Measurements from ENCODE around the gene VWA5A.

DNA sequence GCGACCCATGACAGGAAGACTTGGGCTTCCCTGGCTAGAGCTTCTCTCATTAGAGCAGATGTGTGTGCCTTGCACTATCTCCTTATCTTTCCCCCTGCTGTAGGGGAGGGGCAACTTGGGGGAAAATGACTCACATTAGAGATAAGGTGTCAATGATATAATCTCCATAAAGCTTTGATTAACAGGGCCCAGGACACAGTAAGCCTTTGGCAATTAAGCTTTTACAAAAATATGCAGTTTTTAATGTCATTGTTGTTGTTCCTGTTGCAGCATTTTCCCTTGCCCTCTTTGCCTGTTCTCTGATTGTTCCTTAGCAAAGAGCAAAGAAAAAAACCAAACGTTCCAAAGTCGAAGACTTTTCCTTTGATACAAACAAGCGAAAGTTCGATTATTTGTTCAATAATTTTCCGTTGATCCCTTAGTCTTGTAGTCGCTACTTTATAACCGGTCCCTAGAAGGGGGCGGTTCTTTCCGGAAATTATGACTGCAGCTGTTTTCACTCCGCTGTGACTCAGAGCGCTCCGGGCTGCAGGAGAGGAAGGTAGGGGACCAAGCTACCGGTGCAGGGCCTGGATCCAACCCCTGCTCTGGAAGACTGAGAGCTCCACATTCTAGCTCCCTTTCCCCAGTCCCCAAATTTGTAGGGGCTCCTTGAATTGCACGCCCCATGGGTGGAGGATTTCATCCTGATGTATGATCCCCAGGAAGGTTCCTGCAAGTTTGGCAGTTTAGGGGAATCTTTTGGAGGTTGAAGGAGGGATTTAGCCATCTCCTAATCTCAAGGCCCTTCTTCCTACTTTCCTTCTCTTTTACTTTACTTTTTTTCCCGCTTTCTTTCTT lies at the start of gene VWA5A:
- TF ChIP-seq, protein P1, sequence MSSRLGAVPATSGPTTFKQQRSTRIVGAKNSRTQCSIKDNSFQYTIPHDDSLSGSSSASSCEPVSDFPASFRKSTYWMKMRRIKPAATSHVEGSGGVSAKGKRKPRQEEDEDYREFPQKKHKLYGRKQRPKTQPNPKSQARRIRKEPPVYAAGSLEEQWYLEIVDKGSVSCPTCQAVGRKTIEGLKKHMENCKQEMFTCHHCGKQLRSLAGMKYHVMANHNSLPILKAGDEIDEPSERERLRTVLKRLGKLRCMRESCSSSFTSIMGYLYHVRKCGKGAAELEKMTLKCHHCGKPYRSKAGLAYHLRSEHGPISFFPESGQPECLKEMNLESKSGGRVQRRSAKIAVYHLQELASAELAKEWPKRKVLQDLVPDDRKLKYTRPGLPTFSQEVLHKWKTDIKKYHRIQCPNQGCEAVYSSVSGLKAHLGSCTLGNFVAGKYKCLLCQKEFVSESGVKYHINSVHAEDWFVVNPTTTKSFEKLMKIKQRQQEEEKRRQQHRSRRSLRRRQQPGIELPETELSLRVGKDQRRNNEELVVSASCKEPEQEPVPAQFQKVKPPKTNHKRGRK (tag; IDR thresholded peaks at IDR 0.05) = peak; percentile 95
- TF ChIP-seq TCF3 (CRISPR knock-in tag; IDR thresholded peaks at IDR 0.05) = no peak
- TF ChIP-seq KLF13 (tag; IDR thresholded peaks at IDR 0.05; ENCODE audit: borderline replicate concordance, low read depth) = peak; percentile 91
- TF ChIP-seq, protein P2, sequence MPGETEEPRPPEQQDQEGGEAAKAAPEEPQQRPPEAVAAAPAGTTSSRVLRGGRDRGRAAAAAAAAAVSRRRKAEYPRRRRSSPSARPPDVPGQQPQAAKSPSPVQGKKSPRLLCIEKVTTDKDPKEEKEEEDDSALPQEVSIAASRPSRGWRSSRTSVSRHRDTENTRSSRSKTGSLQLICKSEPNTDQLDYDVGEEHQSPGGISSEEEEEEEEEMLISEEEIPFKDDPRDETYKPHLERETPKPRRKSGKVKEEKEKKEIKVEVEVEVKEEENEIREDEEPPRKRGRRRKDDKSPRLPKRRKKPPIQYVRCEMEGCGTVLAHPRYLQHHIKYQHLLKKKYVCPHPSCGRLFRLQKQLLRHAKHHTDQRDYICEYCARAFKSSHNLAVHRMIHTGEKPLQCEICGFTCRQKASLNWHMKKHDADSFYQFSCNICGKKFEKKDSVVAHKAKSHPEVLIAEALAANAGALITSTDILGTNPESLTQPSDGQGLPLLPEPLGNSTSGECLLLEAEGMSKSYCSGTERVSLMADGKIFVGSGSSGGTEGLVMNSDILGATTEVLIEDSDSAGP (CRISPR knock-in tag; IDR thresholded peaks at IDR 0.05) = no peak
- TF ChIP-seq CHD2 (IDR thresholded peaks at IDR 0.05; ENCODE audit: low read depth, low read length) = no peak
- no peak for TF ChIP-seq ZNF780A (CRISPR knock-in tag; IDR thresholded peaks at IDR 0.05)
- no peak for TF ChIP-seq XRCC5 (IDR thresholded peaks at IDR 0.05; ENCODE audit: low read depth, low read length)
- no peak for TF ChIP-seq MTF1 (CRISPR knock-in tag; IDR thresholded peaks at IDR 0.05; ENCODE audit: borderline replicate concordance)
- TF ChIP-seq CREM (IDR thresholded peaks at IDR 0.05; ENCODE audit: low read depth) = peak; percentile 35; the same call in 1 of the 2 replicates
- no peak for TF ChIP-seq POU5F1 (IDR thresholded peaks at IDR 0.05; ENCODE audit: borderline replicate concordance, low read depth, low read length, partially characterized antibody)

Measured in K562 (cell line).